ENCODE results near the gene CCDC167.

Gene CCDC167

DNA sequence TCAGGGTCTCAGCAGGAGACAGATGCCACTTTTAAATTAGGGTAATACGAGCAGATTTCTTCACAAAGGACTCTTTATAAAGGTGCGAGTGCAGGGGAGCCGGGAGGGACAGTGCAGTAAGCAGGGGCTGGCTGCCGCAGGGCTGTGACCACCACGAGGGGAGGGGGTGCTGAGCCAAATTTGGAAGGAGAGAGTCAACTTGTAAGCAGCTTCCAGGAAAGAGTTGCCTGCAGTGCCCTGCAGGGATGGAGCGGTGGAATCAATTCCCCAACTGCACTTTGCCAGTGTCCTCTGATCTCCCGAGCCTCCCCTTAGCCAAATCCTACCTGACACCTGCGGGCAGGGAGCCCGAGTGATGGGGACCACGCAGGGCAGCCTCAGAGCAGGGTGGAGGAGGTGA is 13.9 kb upstream of the CCDC167 start:
- Histone ChIP-seq H3K9me3 (ENCODE audit: severe bottlenecking) (no peaks in the 10 kb centered on the region), H3K36me3 (no peaks in the 10 kb centered on the region), H3K27ac (no peak overlapping the region), H3K27me3 (ENCODE audit: insufficient read depth, low read depth, severe bottlenecking) (no peaks in the 10 kb centered on the region), H3K4me3 (ENCODE audit: low read depth, low read length) (no peak overlapping the region)
- TF ChIP-seq CTCF (IDR thresholded peaks at IDR 0.05; ENCODE audit: low read depth, low read length), result no peak
- no peak for DNase-seq

GRCh38 chr6:37513155-37513554 is 13.5 kb upstream of the CCDC167 start:
- no peak overlapping the region for H3K27ac ChIP-seq
- no peaks in the 10 kb centered on the region for H3K36me3 ChIP-seq
- TF ChIP-seq CTCF (IDR thresholded peaks at IDR 0.05; ENCODE audit: low read depth, low read length), result no peak
- no peak overlapping the region for H3K4me3 ChIP-seq (ENCODE audit: low read depth, low read length)
- no peaks in the 10 kb centered on the region for H3K9me3 ChIP-seq (ENCODE audit: severe bottlenecking)
- H3K27me3 ChIP-seq (ENCODE audit: insufficient read depth, low read depth, severe bottlenecking), result no peaks in the 10 kb centered on the region
- DNase-seq, result no peak

DNA sequence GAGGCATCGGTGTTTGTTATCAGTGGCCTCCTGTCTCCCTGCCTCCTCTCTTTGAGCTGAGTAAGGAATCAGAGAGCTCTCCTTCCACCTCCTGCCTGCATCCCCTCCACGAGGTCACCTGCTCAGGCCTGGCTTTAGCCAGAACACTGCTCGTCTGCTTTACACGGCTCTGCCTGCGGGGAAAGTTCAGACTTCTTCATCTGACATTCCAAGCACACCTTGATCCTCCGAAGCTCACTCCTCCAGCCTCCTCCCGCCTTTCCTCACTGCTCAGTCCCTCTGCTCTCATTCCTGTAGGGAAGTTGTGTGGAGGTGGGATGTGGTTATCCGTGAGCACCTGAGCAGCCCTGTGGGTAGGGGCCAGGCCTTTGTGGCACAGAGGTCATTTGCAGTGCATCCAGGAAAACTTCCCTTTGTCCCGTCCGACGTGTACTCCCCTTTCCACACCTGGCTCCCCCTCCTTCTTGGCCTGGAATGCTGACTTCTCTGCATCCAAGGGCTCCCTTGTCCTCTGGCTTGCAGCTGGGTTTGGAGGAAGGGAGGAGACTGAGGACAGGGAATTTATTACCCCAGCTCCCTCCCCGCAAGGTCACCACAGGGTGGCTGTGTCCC is 12.8 kb upstream of the CCDC167 start:
- Histone ChIP-seq H3K9me3 (ENCODE audit: severe bottlenecking) (no peaks in the 10 kb centered on the region), H3K27me3 (ENCODE audit: insufficient read depth, low read depth, severe bottlenecking) (no peaks in the 10 kb centered on the region), H3K27ac (no peak overlapping the region), H3K36me3 (no peaks in the 10 kb centered on the region), H3K4me3 (ENCODE audit: low read depth, low read length) (no peak overlapping the region)
- DNase-seq, result no peak
- TF ChIP-seq CTCF (IDR thresholded peaks at IDR 0.05; ENCODE audit: low read depth, low read length), result no peak

DNA sequence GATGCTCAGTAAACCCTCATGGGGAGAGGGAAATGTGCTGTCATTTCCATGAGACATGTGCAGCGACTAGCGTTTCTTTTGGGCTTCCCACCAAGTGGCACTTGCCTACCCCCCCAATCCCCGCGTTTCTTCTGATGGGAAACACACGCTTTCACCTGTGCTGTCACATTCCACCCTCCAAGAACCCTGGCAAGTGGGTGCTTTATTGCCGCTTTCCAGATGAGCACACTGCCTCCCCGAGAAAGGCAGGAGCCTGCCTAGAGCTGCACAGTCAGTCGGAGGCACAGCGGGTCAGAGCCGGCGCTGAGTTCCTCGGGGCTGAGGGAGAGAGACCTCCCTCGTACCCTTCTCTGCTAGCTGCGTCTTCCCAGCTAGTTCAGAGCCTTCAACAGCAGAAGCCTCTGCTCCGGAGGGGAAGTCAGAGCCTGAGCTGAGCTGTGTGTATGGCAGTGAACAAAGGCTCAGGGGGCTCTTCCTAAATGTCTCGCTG is 12.3 kb upstream of the CCDC167 start:
- DNase-seq, result no peak

DNA sequence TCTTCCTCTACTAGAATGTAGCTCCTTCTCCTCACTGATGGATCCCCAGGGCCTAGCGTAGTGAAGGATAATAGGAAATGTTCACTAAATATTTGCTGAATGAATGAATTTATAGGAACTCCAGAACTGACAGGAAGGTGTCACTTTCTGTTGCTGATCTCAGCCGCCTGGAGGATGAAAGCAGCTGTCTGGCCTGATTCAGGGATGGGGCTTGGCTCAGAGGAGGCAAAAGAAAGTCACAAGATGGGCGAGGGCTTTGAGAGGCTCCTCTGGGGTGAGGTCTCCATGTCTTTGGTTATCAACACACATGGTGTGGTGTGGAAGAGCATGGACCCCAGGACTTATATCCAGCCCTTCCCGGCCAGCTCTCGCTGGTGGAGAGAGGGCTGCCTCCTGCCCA is 11.5 kb upstream of the CCDC167 start:
- no peaks in the 10 kb centered on the region for H3K36me3 ChIP-seq
- H3K9me3 ChIP-seq (ENCODE audit: severe bottlenecking), result no peaks in the 10 kb centered on the region
- no peaks in the 10 kb centered on the region for H3K27me3 ChIP-seq (ENCODE audit: insufficient read depth, low read depth, severe bottlenecking)
- H3K4me3 ChIP-seq (ENCODE audit: low read depth, low read length), result no peak overlapping the region
- no peak for TF ChIP-seq CTCF (IDR thresholded peaks at IDR 0.05; ENCODE audit: low read depth, low read length)
- no peak for DNase-seq
- H3K27ac ChIP-seq, result no peak overlapping the region

More for the DNA sequence above, 12.3 kb upstream of the CCDC167 start:
- Histone ChIP-seq H3K27ac (no peak overlapping the region), H3K36me3 (no peaks in the 10 kb centered on the region), H3K27me3 (ENCODE audit: insufficient read depth, low read depth, severe bottlenecking) (no peaks in the 10 kb centered on the region), H3K9me3 (ENCODE audit: severe bottlenecking) (no peaks in the 10 kb centered on the region), H3K4me3 (ENCODE audit: low read depth, low read length) (no peak overlapping the region)
- TF ChIP-seq CTCF (IDR thresholded peaks at IDR 0.05; ENCODE audit: low read depth, low read length), result no peak
